Endodermal cell (in vitro differentiated cells): ENCODE data around the gene SNRPA. TPM values are rescaled to one million over a fixed set of nuclear protein-coding genes. Genes with fewer than 3 reads are reported as not detected.

Experiments used
- DNase-seq: peaks from one replicate; pipeline ENCODE4 v3.0.0-alpha.2; 2017
- H3K27ac ChIP-seq: 2 replicates; pipeline ENCODE4 v1.5.1; 2013; ENCODE audit warnings: mild to moderate bottlenecking, low read depth, low read length, moderate library complexity
- H3K27me3 ChIP-seq: 2 replicates; pipeline ENCODE4 v1.6.1; 2013; ENCODE audit warnings: mild to moderate bottlenecking, low read length, moderate library complexity; ENCODE audit not compliant: insufficient read depth, control insufficient read depth, poor library complexity, severe bottlenecking
- H3K36me3 ChIP-seq: 2 replicates; pipeline ENCODE4 v1.7.0; 2013; ENCODE audit warnings: mild to moderate bottlenecking, low read length, moderate library complexity; ENCODE audit not compliant: control insufficient read depth, insufficient read depth
- H3K4me1 ChIP-seq: one replicate; pipeline ENCODE4 v1.7.0; 2013; ENCODE audit warnings: low read length; ENCODE audit not compliant: control insufficient read depth, insufficient read depth
- H3K4me3 ChIP-seq: 2 replicates; pipeline ENCODE4 v1.5.1; 2013; ENCODE audit warnings: mild to moderate bottlenecking, low read length, moderate library complexity
- H3K9ac ChIP-seq: 2 replicates; pipeline ENCODE4 v1.6.1; 2013; ENCODE audit warnings: mild to moderate bottlenecking, low read length, moderate library complexity; ENCODE audit not compliant: poor library complexity, severe bottlenecking; ENCODE audit errors: extremely low read depth
- H3K9me3 ChIP-seq: 2 replicates; pipeline ENCODE4 v1.6.1; 2013; ENCODE audit warnings: mild to moderate bottlenecking, low read length, moderate library complexity; ENCODE audit not compliant: control insufficient read depth
- H3K27ac Mint-ChIP-seq: 2 replicates; pipeline ENCODE4 v1.8.0; 2020; ENCODE audit warnings: mixed read lengths
- H3K27me3 Mint-ChIP-seq: 2 replicates; pipeline ENCODE4 v1.8.0; 2021; ENCODE audit warnings: mild to moderate bottlenecking, mixed read lengths; ENCODE audit not compliant: insufficient read depth
- H3K36me3 Mint-ChIP-seq: 2 replicates; pipeline ENCODE4 v1.8.0; 2020; ENCODE audit warnings: low read depth, mixed read lengths
- H3K4me1 Mint-ChIP-seq: 2 replicates; pipeline ENCODE4 v1.8.0; 2020; ENCODE audit warnings: mixed read lengths
- H3K4me3 Mint-ChIP-seq: 2 replicates; pipeline ENCODE4 v1.8.0; 2020; ENCODE audit warnings: mild to moderate bottlenecking, moderate library complexity, mixed read lengths
- H3K9me3 Mint-ChIP-seq: 2 replicates; pipeline ENCODE4 v1.8.0; 2020; ENCODE audit warnings: mild to moderate bottlenecking, mixed read lengths
- WGBS, 2 experiments: methylation state at CpG; one replicate each; pipeline versions ENCODE4 v1.1.5 to v1.1.7; 2013; ENCODE audit warnings: missing lambda C conversion rate in 2 of 2, mixed read lengths in 1 of 2; ENCODE audit not compliant: insufficient coverage in 1 of 2, insufficient read length in 1 of 2; 5-methylcytosine and 5-hydroxymethylcytosine counted together
- total RNA-seq, 2 donors: library from RNA; stranded (reverse); fragmentation: NEBNext Ultra II Directional in 1 of 2; extraction: Animal tissue kit (Norgen Biotek cat#: 25700) in 1 of 2; gene quantifications; 2 replicates in 1 of 2; 3 replicates in 1 of 2; pipeline ENCODE4 v1.2.1, GENCODE V29; 2021
- TF ChIP-seq, protein P1 (sequence below): fragments of 200-600 bp; sonication (generic); conservative IDR thresholded peaks from 2 replicates; pipeline ENCODE4 v1.5.0; 2021; ENCODE audit warnings: antibody characterized with exemption, mild to moderate bottlenecking

Gene SNRPA
- total RNA-seq, 2 donors from 2014 or later: 160 to 199 TPM

- TF ChIP-seq, protein P1, sequence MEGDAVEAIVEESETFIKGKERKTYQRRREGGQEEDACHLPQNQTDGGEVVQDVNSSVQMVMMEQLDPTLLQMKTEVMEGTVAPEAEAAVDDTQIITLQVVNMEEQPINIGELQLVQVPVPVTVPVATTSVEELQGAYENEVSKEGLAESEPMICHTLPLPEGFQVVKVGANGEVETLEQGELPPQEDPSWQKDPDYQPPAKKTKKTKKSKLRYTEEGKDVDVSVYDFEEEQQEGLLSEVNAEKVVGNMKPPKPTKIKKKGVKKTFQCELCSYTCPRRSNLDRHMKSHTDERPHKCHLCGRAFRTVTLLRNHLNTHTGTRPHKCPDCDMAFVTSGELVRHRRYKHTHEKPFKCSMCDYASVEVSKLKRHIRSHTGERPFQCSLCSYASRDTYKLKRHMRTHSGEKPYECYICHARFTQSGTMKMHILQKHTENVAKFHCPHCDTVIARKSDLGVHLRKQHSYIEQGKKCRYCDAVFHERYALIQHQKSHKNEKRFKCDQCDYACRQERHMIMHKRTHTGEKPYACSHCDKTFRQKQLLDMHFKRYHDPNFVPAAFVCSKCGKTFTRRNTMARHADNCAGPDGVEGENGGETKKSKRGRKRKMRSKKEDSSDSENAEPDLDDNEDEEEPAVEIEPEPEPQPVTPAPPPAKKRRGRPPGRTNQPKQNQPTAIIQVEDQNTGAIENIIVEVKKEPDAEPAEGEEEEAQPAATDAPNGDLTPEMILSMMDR: no peak
- Histone ChIP-seq H3K4me3 (no peak overlapping the region), H3K9me3 (no peaks in the 10 kb centered on the region), H3K9ac (no peak overlapping the region), H3K36me3 (peaks cover 53% of the 10 kb centered on the region), H3K4me1 (no peaks in the 10 kb centered on the region), H3K27me3 (no peaks in the 10 kb centered on the region), H3K27ac (no peak overlapping the region)
- WGBS, 2 experiments: 92 to 97% methylated on average over 9 of the region's 9 CpGs
- DNase-seq: no peak
- Mint-ChIP-seq H3K36me3 (peaks cover 67% of the 10 kb centered on the region), H3K4me3 (no peak overlapping the region), H3K4me1 (peaks cover 1% of the 10 kb centered on the region), H3K9me3 (no peaks in the 10 kb centered on the region), H3K27me3 (no peaks in the 10 kb centered on the region), H3K27ac (no peak overlapping the region)
Measured at GRCh38 chr19:40705362-40705651, 45.7 kb upstream of the SNRPA start.

GRCh38 chr19:40705950-40706619 lies 44.9 kb upstream of the SNRPA start:
- Histone ChIP-seq H3K9me3 (no peaks in the 10 kb centered on the region), H3K36me3 (peaks cover 50% of the 10 kb centered on the region), H3K27me3 (no peaks in the 10 kb centered on the region), H3K4me1 (no peaks in the 10 kb centered on the region), H3K27ac (no peak overlapping the region), H3K9ac (no peak overlapping the region), H3K4me3 (no peak overlapping the region)
- Mint-ChIP-seq H3K27ac (no peak overlapping the region), H3K36me3 (peaks cover 65% of the 10 kb centered on the region), H3K4me3 (no peak overlapping the region), H3K27me3 (no peaks in the 10 kb centered on the region), H3K9me3 (no peaks in the 10 kb centered on the region), H3K4me1 (peaks cover 1% of the 10 kb centered on the region)
- DNase-seq: no peak
- TF ChIP-seq, protein P1: no peak
- 95 to 97% methylated on average over 5 to 7 of the region's 7 CpGs for WGBS, 2 experiments

DNA sequence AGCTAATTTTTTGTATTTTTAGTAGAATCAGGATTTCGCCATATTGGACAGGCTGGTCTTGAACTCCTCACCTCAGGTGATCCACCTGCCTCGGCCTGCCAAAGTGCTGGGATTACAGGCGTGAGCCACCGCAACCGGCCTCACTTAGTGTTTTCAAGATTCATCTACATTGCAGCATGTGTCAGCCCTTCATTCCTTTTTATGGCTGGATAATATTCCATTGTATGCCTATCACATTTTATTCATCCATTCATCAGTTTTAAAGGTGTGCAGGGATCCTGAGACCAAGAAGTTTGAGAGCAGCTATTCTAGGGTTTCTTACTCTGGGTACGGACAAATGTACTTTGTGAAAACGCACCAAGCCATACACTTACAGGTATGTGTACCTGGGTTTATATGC lies 43.4 kb upstream of the SNRPA start:
- no peaks in the 10 kb centered on the region for H3K9me3 ChIP-seq
- no peaks in the 10 kb centered on the region for H3K27me3 ChIP-seq
- H3K36me3 ChIP-seq: peaks cover 42% of the 10 kb centered on the region
- TF ChIP-seq, protein P1: no peak
- H3K4me1 ChIP-seq: no peaks in the 10 kb centered on the region
- H3K4me3 Mint-ChIP-seq: no peak overlapping the region
- no peak overlapping the region for H3K27ac ChIP-seq
- no peak overlapping the region for H3K9ac ChIP-seq
- H3K4me3 ChIP-seq: no peak overlapping the region
- H3K4me1 Mint-ChIP-seq: no peaks in the 10 kb centered on the region
- 90 to 92% methylated on average over 6 to 7 of the region's 7 CpGs for WGBS, 2 experiments
- no peaks in the 10 kb centered on the region for H3K27me3 Mint-ChIP-seq
- H3K36me3 Mint-ChIP-seq: peaks cover 61% of the 10 kb centered on the region
- H3K27ac Mint-ChIP-seq: no peak overlapping the region
- no peak for DNase-seq
- H3K9me3 Mint-ChIP-seq: no peaks in the 10 kb centered on the region
